K562 (cell line): ENCODE results near the gene STOML3. TPM values are rescaled to one million over a fixed set of nuclear protein-coding genes. Genes with fewer than 3 reads are reported as not detected.

Experiments
- ASH1L ChIP-seq: fragments of 450-650 bp; IDR thresholded peaks from 2 replicates; pipeline ENCODE4 v1.6.1; 2018; ENCODE audit warnings: borderline replicate concordance, mild to moderate bottlenecking, low read depth; ENCODE audit not compliant: partially characterized antibody
- CBFB ChIP-seq: sonication (generic); formaldehyde crosslinking; IDR thresholded peaks from 2 replicates; pipeline ENCODE4 v1.4.0; 2020; ENCODE audit warnings: mild to moderate bottlenecking, missing genetic modification reagents
- DNMT1 ChIP-seq: fragments of 450-650 bp; IDR thresholded peaks from 2 replicates; pipeline ENCODE4 v1.6.1; 2016; ENCODE audit warnings: antibody characterized with exemption, mild to moderate bottlenecking
- E2F6 ChIP-seq, 2 experiments: IDR thresholded peaks; 2 replicates each; pipeline ENCODE4 v1.6.1; 2011; ENCODE audit warnings: borderline replicate concordance in 1 of 2, control low read depth in 1 of 2, low read depth in 1 of 2, low read length in 1 of 2, mild to moderate bottlenecking in 1 of 2, mixed read lengths in 1 of 2, moderate library complexity in 1 of 2; ENCODE audit not compliant: insufficient read depth in 1 of 2, insufficient read length in 1 of 2, poor library complexity in 1 of 2, severe bottlenecking in 1 of 2; ENCODE audit errors: extremely low read depth in 1 of 2
- FOXJ3 ChIP-seq: sonication (generic); formaldehyde crosslinking; IDR thresholded peaks from 2 replicates; pipeline ENCODE4 v1.4.0; 2020; ENCODE audit warnings: mild to moderate bottlenecking, missing genetic modification reagents
- FOXK1 ChIP-seq: sonication (generic); formaldehyde crosslinking; IDR thresholded peaks from 2 replicates; pipeline ENCODE4 v1.8.0; 2022; ENCODE audit warnings: missing genetic modification reagents, mild to moderate bottlenecking, borderline replicate concordance
- HCFC1 ChIP-seq: IDR thresholded peaks from 2 replicates; pipeline ENCODE4 v1.6.1; 2012; ENCODE audit warnings: low read depth, low read length, improper control_type of control experiment
- HNRNPLL ChIP-seq: fragments of 200-400 bp; formaldehyde crosslinking; IDR thresholded peaks from 2 replicates; pipeline ENCODE4 v1.6.1; 2017; ENCODE audit warnings: low read length, low read depth, mild to moderate bottlenecking; ENCODE audit not compliant: poor library complexity, severe bottlenecking
- HOXB6 ChIP-seq: fragments of 250-450 bp; sonication (Bioruptor Pico); IDR thresholded peaks from 2 replicates; pipeline ENCODE4 v1.5.1; 2022; ENCODE audit warnings: mild to moderate bottlenecking, borderline replicate concordance
- RBBP5 ChIP-seq: fragments of 200-600 bp; sonication (generic); IDR thresholded peaks from 2 replicates; pipeline ENCODE4 v1.6.1; 2012; ENCODE audit warnings: borderline replicate concordance, mild to moderate bottlenecking, low read length, control low read depth, inconsistent platforms; ENCODE audit not compliant: insufficient read depth, poor library complexity, severe bottlenecking
- SRF ChIP-seq, 2 experiments: fragments of 250-450, 450-650 bp in 1 of 2; sonication (Bioruptor Pico) in 1 of 2; sonication (generic) in 1 of 2; formaldehyde crosslinking; IDR thresholded peaks; 2 replicates each; pipeline versions ENCODE4 v1.5.0 to v1.5.1; 2020 to 2022; ENCODE audit warnings: mild to moderate bottlenecking in 1 of 2, missing genetic modification reagents in 1 of 2
- TAF9B ChIP-seq: fragments of 450-650 bp; IDR thresholded peaks from 2 replicates; pipeline ENCODE4 v1.6.1; 2018; ENCODE audit warnings: mild to moderate bottlenecking; ENCODE audit not compliant: partially characterized antibody
- TFAP4 ChIP-seq: sonication (generic); formaldehyde crosslinking; IDR thresholded peaks from 2 replicates; pipeline ENCODE4 v1.8.0; 2022; ENCODE audit warnings: missing genetic modification reagents, mild to moderate bottlenecking, moderate library complexity, borderline replicate concordance
- ZNF134 ChIP-seq: fragments of 250-450 bp; sonication (Bioruptor Pico); conservative IDR thresholded peaks from 2 replicates; pipeline ENCODE4 v1.4.0; 2020
- ZNF444 ChIP-seq: fragments of 250-450 bp; sonication (Bioruptor Pico); IDR thresholded peaks from 2 replicates; pipeline ENCODE4 v1.4.0; 2020; ENCODE audit warnings: mild to moderate bottlenecking, moderate library complexity
- ZNF639 ChIP-seq, 2 experiments: fragments of 200-800 bp in 1 of 2; sonication (Bioruptor generic) in 1 of 2; sonication (generic) in 1 of 2; formaldehyde crosslinking in 1 of 2; IDR thresholded peaks in 1 of 2; conservative IDR thresholded peaks in 1 of 2; 2 replicates each; pipeline versions ENCODE4 v1.5.0 to v1.6.1; 2016 to 2020; ENCODE audit warnings: missing compliant biosample characterization in 1 of 2, missing genetic modification characterization in 1 of 2, missing genetic modification reagents in 1 of 2
- polyA plus RNA-seq, 8 experiments: library from polyadenylated mRNA; depleted of rRNA in 4 of 8; stranded (reverse) in 5 of 8; unstranded in 3 of 8; fragments of >200 nt; fragmentation: Nextera tagmentation in 2 of 8; fragmentation: Illumina TruSeq in 1 of 8; extraction: Ambion mirVana in 2 of 8; extraction: Trizol in 1 of 8; gene quantifications; 2 replicates each; pipeline versions ENCODE4 v1.2.1 to v1.2.3, GENCODE V29; 2011 to 2014; ENCODE audit warnings: inconsistent platforms in 1 of 8, missing spikeins in 1 of 8
- total RNA-seq, 7 experiments: library from RNA; depleted of rRNA in 6 of 7; stranded (reverse); fragments of >200 nt in 6 of 7; fragmentation: Illumina TruSeq in 2 of 7; extraction: Trizol in 2 of 7; gene quantifications; 2 replicates each; pipeline versions ENCODE4 v1.2.1 to v1.2.3, GENCODE V29; 2011 to 2021; ENCODE audit warnings: low replicate concordance in 1 of 7
- TF ChIP-seq, protein P1 (sequence below), 2 experiments: fragments of 250-450 bp in 1 of 2; fragments of 450-650 bp in 1 of 2; sonication (Bioruptor Pico) in 1 of 2; IDR thresholded peaks; 2 replicates each; pipeline versions ENCODE4 v1.6.1 to v1.8.0; 2016 to 2021; ENCODE audit warnings: mild to moderate bottlenecking in 2 of 2, moderate library complexity in 2 of 2, missing compliant biosample characterization in 1 of 2, missing genetic modification characterization in 1 of 2

The STOML3 gene
- total and polyA plus RNA-seq, 9 of the 15 experiments (the other 6 are each of a cell fraction or from before 2014, with no cell fraction given), result 0.04 TPM; not detected in 8

- TF ChIP-seq HOXB6 (no peak), TAF9B (peak; percentile 64), FOXK1 (CRISPR knock-in tag) (0 out of 2 replicates have a peak, but pooled peaks have one; percentile 39), DNMT1 (no peak), ZNF134 (no peak), SRF (CRISPR knock-in tag; IDR thresholded peaks at IDR 0.05) (no peak), TFAP4 (CRISPR knock-in tag) (peak; percentile 82), CBFB (CRISPR knock-in tag) (no peak), ASH1L (peak; percentile 13), ZNF639 (CRISPR knock-in tag; conservative IDR thresholded peaks at IDR 0.05 in 1 of 2, IDR thresholded peaks at IDR 0.05 in 1 of 2) (0 out of 4 replicates have a peak, but pooled peaks of 1 of the 2 experiments have one; percentile 43), FOXJ3 (CRISPR knock-in tag) (no peak), HNRNPLL (peak; percentile 46), RBBP5 (peak; percentile 49), HCFC1 (peak; percentile 72), E2F6 (IDR thresholded peaks at IDR 0.05; ENCODE audit: borderline replicate concordance in 1 of 2, extremely low read depth in 1 of 2, insufficient read depth in 1 of 2, insufficient read length in 1 of 2, low read depth in 1 of 2, low read length in 1 of 2, poor library complexity in 1 of 2, severe bottlenecking in 1 of 2) (peak; percentile 98), ZNF444 (CRISPR knock-in tag) (no peak)
- TF ChIP-seq, protein P1, sequence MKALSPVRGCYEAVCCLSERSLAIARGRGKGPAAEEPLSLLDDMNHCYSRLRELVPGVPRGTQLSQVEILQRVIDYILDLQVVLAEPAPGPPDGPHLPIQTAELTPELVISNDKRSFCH (CRISPR knock-in tag; IDR thresholded peaks at IDR 0.05), result no peak
- TF ChIP-seq, protein P1 (tag; IDR thresholded peaks at IDR 0.05), result 0 out of 2 replicates have a peak, but pooled peaks have one; percentile 52
Observed at GRCh38 chr13:39037880-39038568, 47.4 kb upstream of the STOML3 start, which contains the start of the genes NHLRC3 and PROSER1 (continued).
